ENCODE results near the gene NUP210.

Gene NUP210

DNA sequence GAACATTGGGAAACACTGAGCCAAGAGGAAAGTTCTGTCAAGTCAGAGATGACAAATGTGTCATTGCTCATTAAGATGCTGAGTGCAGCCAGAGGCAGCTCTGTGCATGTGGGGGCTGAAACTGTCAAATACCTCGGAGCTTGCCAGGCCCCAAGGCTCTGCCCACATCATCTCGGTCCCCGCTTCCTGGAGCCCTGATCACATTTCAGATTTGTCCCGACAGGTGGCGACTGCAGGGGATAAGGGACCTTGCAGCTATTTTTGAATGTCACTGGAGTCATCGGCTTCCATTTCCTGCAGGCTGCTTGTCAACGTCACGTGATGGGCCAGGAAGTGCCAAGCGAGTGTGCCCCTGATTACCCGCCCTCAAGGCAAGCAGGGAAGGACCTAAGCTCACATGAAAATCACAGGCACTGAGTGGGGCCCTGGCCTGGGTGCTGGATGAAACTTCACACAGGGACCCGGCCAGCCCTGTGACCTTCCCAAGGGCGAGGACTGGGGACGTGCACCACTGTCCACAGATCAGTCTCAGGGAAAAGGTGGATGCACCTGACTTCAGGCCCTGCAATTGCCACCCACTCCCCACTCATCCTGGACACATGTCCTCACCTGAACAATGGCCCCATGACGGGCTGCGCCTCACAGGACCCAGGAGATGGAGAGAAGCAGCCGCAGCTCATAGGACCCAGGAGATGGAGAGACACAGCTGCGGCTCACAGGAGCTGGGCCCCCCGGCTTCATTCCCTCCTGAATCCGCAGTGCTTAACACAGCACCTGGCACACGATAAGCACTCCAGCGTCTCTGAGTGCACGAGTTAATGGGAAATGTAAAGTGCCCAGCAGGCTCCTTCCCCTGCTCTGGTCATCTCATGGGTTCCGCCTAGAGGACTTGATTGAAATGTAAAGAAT, 73.4 kb downstream of the NUP210 start:
- DNase-seq: peak in 1 of 2 experiments; percentile 11

DNA sequence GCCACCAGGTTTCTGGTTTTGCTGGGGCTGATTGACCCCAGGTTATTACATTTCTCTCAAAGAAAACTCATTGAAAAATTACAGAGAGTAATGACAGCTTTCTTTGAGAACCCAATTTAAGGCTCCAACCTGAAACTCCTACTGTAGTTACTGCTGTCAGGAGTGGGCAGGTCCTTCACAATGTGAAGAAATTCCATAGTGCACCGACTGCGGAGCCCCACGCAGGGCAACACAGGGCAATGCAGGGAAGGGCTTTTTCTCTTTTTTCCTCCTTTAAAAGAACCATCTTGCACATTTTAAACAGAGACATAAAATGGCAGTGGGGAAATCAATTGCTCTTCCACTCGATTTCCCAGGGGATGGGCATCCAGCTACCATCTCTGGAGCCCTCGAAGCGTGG, 74.3 kb downstream of the NUP210 start:
- no peak for DNase-seq

DNA sequence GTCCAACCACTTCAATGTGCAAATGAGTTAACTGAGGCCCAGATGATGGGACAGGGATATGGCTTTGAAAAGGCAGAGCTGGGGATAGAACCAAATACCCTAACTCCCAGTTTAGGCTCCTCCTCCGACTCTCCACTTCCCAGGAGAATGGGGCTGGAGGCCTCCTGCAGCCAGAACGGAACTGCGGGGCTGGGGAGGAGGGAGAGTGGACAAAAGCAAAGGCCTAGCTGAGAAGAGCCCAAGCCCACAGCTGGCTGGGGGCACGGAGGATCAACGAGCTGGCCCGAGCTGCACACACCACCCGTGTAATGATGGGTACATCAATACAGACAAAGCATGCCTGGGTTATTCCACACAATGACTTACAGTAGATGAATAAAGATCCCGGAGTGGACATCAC, 74.8 kb downstream of the NUP210 start:
- DNase-seq: no peak

DNA sequence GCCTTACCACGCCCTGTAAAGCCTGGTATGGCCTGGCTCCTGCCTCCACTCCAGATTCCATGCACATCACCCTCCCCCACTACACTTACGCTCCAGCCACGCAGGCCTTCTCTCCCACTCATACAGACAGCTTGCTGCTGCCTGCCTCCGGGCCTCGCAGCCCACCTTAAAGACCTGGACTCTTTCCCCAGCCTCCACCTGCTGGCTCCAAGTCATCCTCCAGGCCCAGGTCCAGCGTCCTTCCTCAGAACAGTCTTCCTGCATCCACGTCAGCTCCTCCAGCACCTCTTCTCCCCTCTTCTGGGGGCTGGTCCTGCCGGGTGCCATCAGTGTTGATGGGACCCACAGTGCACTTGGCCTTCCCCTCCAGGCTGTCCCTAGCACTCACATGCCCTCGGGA, 75.5 kb downstream of the NUP210 start:
- DNase-seq: no peak

DNA sequence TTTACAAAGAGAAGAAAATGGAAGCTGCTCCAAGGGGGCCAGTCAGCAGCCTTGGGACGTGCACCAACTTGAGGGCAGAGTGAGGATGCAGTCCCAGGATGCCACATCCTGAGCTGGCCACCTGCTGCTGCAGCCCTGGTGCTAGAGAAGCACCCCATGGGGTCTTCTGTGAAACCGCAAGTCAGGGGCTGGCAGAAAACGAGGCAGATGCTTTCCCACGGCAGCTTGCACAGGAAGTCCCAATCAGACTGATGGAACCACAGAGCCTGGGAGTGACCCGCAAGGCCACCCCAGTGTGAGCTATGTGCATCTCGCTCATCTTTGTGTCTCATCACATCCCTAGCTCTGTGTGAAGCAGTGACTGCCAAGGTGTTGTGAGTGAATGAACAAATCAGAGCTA, 76.5 kb downstream of the NUP210 start:
- no peak for DNase-seq

DNA sequence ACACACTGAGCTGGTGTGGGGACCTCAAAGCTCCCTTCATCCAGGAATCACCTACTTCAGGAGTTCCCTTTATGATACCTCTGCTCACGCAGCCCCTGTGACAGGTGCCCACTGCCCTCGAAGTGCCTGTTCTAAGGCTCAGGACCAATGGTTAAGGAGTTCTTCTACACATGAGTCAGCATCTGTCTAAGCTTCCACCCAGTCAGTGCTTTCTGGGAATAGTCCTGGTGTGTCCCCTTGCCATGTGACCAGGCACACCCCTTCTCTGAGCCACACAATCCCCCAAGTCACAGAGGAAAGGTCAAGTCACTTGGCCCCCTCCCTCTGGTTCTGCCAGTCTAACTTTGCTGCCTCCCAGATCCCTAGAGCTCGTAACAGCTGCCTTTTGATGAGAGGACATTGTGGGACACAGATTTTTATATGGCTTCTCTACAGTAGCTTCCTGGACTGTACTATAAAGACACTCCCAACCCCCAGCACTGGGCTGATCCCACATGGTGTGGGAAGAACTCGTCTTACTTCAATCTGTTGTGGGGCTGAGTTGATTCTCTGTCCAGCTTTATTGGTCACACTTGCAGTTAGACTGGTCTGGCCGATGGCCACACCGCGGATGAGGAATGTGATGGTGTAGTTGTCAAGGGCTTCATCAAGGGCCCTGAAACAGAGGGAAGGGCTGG, 78.8 kb downstream of the NUP210 start:
- no peak for DNase-seq

DNA sequence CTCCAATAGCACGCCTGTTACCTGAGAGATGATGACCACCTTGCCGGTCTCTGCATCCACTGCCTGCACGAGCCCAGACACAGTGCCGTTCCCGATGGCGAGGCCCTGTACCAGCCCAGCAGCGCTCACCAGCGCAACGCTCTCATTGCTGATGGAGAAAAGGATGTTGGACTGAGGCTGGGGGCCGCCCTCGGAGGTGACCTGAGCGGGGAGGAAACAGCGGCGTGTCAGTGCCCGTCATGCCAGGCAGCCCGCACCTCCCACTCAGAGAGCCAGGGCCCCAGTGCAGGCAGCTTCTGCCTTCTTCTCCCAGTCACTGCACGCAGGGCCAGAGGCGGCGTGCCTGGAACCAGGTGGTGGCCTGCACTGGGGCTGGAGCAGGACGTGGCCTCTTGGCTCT, 80.3 kb downstream of the NUP210 start:
- DNase-seq: no peak

DNA sequence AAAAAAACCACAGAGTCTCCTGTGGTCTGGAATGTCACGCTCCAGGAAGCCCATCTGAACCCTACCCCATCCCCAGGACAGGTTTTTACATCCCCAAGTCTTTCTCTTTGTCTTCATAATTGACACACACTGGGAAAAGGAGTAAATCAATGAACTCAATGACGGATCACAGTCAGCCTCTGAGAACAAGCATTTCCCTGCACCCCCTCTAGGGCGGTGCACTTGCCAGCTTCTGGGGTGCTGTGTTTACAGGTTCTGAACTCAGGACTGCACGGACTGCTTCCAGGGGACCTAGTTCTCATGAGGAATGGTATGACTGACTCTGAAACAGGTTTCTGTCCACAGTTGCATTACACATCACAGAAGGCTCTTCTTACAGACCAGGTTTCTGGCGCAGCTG, 81.1 kb downstream of the NUP210 start:
- DNase-seq: no peak

DNA sequence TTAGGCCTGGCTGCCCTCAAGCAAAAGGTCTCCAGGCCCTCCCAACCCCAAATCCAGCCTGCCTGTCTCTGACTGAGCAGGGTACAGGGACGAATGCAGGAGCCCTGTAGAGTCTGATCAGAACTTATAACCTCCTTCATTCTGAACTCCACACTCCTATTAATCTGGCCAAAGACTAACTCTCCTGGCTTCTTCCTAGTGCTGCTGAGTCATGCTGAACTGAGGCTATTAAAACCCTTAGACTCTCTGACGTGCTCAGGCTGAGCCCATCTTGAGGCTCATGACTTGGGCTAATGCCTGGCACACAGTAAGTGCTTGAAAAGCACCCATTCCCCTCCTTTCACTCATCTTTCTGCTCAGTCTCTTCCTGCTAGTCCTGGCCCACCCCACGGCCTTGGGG, 81.9 kb downstream of the NUP210 start:
- no peak for DNase-seq

DNA sequence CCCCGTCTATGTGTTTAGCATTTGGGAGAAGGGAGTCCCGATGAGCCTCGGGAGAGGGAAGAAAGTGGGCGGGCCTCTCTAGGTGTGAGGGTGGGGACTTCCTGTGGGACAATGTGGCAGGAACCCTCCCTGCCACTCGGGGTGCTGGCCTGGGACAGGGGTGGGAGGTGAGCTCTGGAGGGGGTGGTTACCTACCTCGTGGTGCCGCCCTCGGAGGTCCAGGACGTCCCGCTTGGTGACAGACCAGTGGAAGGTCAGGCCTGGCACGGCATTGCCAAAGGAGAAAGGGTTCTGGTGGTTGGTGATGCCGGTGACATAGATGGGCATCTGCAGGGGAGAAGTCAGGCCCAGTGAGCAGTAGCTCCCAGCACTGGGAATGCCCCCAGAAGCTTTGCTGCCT, 83.5 kb downstream of the NUP210 start:
- DNase-seq: no peak

DNA sequence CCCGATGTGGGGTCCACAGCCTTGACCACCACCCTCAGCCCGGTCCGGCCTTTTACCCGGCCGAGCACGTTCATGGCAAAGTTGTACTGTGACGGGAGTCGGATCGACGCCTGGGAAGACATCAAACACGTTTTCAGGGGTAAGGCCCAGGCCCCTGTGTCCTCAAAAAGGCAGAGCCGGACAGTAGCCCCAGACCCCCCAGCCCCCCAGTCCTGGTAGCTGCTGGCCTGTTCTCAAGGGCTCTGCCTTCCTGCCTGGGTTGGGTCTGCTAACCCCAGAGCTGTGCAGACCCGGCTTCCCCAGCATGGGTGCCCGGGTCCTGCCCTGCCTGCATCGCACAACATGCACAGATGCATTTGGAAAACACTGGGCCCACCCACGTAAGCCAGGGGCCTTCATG, 84.6 kb downstream of the NUP210 start:
- DNase-seq: no peak

DNA sequence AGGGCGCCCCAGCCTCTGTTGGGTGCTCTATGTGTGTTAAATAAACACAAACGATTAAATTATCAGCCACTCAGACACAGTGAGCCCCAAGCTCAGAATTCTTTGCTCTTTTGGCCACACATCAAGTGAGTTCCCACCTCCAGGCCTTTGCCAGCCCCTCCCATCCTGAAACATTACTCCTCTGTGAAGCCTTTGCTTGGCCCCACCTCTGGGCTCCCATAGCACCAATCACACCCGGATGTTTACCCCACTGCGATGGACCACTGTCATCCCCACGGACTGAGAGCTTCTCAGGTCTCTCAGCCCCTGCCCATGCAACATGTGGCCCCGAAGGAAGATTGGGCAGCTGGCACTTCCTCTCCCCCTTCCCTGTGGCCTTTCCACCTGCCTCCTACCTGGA, 85.1 kb downstream of the NUP210 start:
- DNase-seq: no peak

DNA sequence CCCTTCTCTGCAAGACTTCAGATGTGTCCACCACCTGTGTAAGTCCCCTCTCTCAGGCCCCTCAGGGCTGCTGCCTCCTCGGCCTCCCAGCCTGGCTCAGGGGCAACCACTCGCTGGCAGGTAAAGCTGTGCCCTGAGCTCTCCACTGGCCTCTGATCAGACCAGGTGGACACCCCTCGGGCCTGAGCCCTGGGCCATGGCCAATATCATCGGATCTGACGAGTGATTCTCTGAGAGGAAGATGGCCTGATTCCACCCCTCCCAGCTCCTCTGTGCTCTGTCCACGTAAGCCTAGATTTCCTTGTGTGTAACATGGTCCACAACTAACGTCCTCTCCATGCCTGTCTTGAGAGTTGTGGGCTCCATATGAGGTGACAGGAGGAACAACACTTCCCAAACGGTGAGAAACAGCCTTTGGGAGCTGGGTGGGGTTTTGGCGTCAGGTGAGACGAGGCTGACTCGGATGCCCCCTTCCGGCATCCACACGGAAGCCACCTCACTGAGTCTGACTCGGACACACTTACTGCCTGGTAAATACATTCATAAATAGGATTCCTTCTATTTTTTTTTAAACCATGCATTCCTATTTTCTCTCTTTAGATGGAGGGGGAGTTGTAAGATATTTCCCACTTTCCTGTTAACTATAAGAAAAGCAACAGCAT, 86.8 kb downstream of the NUP210 start:
- DNase-seq: no peak

DNA sequence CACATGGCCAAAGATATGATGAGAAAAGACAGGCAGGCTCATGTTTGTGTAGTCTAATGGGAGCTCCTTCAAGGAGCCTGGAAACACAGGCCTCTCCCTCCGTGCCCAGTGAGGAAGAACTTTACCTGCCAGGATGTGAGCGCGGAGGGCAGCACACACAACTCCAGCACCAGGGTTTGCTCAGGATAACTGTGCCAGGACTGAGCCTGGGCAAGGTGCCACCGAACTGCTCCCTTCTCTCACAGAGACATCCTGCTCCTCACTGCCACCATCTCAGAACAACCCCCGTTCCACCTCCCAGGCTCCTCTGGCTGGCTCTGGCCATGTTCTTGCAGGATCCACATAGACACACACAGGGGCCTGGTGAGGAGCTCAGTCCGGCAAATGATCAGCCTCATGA, 87.4 kb downstream of the NUP210 start:
- DNase-seq: no peak

DNA sequence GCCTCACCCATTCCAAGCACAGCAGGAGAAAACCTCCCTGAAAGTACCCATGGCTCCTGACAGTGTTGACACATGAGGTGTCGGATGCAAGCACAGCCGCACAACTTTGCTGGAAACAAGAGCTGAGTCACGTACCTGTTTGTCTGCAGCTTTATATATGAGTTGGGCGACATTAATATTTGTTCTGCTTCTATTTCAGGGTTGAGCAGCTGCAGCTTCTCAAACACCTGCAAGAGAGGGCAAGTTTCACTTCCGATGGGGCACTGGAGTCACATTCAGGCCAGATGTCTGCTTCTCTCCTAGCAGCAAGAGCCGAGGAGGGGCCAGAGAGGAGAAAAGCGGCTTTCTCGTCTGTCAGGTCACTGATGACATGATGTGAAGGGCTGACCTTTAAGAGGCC, 88.0 kb downstream of the NUP210 start:
- DNase-seq: no peak

DNA sequence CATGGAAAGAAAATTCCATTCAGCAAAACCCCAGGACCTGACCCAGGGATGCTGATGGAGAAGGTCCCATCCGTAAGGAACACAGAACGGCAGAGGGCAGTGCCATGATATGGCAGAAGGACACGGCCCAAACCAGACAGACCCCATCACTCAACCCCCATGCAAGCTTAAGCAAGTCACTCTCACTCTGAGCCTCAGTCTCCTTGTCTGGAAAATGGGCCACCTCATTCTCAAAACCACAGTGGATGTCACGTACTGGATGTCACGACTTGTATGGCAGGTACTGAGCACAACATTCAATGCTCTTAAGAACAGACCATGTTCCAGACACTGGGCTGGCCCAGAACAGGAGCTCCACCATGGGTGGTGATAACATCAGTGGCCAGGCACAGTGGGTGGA, 90.4 kb downstream of the NUP210 start:
- no peak for DNase-seq

DNA sequence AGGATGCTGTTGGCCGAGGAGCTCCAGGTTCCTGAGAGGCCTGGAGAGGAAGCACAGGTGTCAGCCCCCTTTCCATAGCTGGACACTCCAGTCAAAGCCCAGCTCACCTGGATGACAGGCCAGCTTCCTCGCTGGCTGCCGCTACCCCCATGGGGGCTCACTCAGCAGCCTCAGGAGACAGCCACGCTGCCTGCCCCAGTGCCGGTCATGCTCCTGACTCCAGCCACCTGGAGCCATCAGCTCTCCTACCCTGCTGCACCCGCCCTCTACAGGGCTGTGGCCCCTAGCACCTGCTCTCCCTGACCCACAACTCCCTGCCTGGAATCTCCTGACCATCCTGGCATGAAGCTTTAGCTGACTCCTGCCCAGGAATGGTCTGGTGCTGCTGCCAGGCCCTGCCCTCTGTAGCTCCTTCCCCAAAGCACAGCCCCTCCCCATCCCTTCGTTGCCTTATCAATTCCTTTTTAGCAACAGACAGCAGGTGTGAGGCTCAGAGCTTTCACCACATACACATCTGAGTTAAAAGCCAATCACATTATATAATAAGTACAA, 94.2 kb downstream of the NUP210 start:
- DNase-seq: peak in 1 of 2 experiments; percentile 22

DNA sequence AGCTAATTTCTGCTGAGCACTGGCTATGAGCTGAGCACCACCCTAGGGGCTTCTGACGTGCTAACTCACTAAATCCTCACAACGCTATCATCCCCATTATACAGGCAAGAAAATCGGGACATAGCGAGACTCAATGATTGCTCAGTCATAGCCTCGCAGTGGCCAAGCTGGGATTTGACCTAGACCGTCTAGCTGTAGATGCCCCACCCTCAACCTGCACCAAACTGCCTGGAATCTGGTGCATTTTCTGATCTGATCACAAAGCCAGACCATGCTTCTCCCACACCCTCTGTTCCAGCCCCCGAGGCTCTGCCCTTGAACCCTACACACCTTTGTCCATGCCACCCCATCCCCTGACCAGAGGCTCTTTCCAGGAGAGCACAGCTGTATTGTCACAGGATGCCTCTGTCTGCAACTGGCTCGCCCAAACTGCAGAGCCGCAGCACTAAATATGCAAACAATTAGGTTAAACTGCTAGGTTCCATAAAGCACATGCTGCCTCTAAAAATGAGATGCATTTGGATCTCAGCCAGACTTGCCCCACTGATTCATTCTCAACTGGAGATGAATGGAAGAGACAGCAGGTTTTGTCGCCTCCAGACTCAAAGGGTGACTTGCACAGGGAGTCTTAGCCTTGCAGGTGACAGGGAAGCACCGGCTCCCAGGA, 95.2 kb downstream of the NUP210 start:
- peak; percentile 60 to 86 for DNase-seq

DNA sequence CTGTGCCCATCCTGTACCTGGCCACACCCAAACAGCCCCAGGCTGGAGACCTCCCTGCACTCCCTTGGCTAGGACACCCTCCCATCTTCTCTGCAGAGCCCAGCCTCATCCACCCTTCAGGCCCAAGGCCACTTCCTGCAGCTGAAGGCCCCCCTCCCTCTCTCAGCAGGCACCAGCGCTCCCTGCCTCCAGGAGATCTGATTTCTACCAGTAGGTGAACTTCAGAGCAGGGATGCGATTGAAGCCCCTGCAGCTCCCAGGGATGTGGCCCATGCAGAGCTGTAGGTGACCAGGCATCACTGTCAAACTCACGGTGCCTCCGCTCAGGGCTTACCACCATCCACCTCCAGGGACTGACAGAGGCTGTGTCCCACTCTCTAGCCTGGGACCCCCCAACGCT, 96.3 kb downstream of the NUP210 start:
- DNase-seq: peak in 1 of 2 experiments; percentile 9

DNA sequence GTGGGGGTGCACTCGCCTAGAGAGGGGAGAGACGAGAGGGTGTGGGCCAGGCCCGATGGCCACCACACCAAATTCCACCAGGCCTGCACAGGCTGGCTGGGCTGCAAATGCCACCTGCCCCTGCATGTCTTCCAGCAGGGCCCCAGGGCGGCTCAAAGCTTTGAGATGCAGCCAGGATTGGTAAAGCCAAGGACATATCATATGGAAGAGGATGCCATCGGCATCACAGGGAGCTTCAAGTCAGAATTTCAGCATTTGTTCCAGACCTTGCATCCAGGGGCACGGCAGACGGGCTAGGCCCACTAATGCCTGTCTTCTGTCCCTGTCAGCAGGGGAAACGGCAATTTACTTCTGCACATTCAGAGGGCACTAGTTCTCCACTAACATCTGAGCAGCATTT, 97.8 kb downstream of the NUP210 start:
- no peak for DNase-seq

DNA sequence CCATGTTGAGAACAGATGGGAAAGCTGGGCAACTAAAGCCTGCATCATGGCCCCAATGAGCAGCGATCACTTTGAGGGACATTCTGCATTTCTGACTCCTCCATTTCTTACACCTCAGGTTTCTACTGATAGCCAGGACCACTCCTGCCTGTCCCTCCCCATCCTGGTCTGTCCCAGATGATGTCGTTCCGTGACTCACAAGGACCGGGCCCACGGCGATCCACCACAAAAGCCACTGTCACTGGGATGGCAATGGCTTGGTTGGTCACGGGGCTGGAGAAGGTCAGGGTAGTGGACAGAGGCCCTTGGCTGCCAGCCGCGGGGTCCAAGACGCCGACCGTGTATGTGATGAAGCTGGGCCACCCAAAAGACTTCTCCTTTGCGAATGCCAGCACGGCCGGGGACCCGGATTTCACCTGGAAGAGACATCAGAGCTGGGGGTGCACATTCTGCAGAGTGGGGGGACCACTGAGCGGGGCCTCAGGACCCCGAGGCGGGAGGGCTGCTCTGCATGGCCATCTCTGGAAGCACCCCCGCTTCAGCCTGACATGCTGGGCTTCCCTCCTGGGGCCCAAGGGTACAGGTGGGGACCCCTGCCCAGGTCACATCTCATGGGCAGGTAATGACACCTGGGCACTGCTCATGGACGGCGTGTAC, 100.4 kb downstream of the NUP210 start:
- DNase-seq: no peak

Data from NCI-H526 (cell line).